OCI-LY1 (cell line): ENCODE results near the gene FHIT.

Source experiments
- EZH2 ChIP-seq: fragments of 200-600 bp; sonication (generic), shearing (Covaris generic); IDR thresholded peaks from 2 replicates; pipeline ENCODE4 v1.8.0; 2017; ENCODE audit warnings: borderline replicate concordance, mixed run types, mild to moderate bottlenecking, antibody characterized with exemption, low read length, moderate library complexity, mixed read lengths
- TF ChIP-seq, protein P1 (sequence below): fragments of 200-600 bp; sonication (generic), shearing (Covaris generic); IDR thresholded peaks from 2 replicates; pipeline ENCODE4 v1.5.1; 2017; ENCODE audit warnings: mild to moderate bottlenecking, antibody characterized with exemption, low read length, moderate library complexity, mixed read lengths

DNA sequence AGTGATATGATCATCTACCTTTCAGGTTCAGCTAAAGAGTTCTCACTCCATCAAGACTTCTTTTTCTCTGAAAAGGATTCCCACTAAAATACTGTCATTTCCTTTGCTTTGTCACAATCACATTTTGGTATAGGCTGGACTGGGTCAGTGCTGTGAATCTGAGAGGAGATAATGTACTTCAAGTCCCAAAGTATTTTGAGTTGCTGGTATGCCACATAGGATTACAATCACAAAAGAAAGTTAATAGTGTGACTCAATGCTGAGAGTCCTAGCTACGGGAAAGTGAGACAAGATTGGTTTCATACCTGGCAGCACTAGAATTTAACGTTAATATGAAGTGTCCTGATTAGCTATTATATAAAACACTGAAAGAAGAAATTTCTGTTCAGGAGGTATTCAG, 1073.5 kb downstream of the FHIT start:
- TF ChIP-seq, protein P1, sequence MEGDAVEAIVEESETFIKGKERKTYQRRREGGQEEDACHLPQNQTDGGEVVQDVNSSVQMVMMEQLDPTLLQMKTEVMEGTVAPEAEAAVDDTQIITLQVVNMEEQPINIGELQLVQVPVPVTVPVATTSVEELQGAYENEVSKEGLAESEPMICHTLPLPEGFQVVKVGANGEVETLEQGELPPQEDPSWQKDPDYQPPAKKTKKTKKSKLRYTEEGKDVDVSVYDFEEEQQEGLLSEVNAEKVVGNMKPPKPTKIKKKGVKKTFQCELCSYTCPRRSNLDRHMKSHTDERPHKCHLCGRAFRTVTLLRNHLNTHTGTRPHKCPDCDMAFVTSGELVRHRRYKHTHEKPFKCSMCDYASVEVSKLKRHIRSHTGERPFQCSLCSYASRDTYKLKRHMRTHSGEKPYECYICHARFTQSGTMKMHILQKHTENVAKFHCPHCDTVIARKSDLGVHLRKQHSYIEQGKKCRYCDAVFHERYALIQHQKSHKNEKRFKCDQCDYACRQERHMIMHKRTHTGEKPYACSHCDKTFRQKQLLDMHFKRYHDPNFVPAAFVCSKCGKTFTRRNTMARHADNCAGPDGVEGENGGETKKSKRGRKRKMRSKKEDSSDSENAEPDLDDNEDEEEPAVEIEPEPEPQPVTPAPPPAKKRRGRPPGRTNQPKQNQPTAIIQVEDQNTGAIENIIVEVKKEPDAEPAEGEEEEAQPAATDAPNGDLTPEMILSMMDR = no peak
- TF ChIP-seq EZH2 = no peak
